OCI-LY1 (cell line): ENCODE data around the gene CPAMD8.

Experiments
- H2AFZ ChIP-seq: fragments of 200-600 bp; sonication (generic), shearing (Covaris generic); 2 replicates; pipeline ENCODE4 v1.6.0; 2014; ENCODE audit warnings: antibody characterized with exemption, mild to moderate bottlenecking, low read length
- H3F3A ChIP-seq: fragments of 200-600 bp; sonication (generic), shearing (Covaris generic); 2 replicates; pipeline ENCODE4 v1.6.0; 2014; ENCODE audit warnings: mild to moderate bottlenecking, antibody characterized with exemption, low read length, moderate library complexity; ENCODE audit not compliant: insufficient read depth
- H3K27ac ChIP-seq: fragments of 200-600 bp; sonication (generic); 2 replicates; pipeline ENCODE4 v1.5.1; 2014; ENCODE audit warnings: low read length, mixed run types, mild to moderate bottlenecking, low read depth; ENCODE audit not compliant: poor library complexity, severe bottlenecking
- H3K27me3 ChIP-seq: fragments of 200-600 bp; sonication (generic); 2 replicates; pipeline ENCODE4 v1.6.0; 2014; ENCODE audit warnings: antibody characterized with exemption, mild to moderate bottlenecking, low read length, moderate library complexity; ENCODE audit not compliant: insufficient read depth
- H3K36me3 ChIP-seq: fragments of 200-600 bp; sonication (generic); 2 replicates; pipeline ENCODE4 v1.6.1; 2014; ENCODE audit warnings: mild to moderate bottlenecking, antibody characterized with exemption, low read length, moderate library complexity, mixed read lengths; ENCODE audit not compliant: insufficient read depth
- H3K4me1 ChIP-seq: fragments of 200-600 bp; sonication (generic); 2 replicates; pipeline ENCODE4 v1.5.1; 2014; ENCODE audit warnings: mild to moderate bottlenecking, low read length, moderate library complexity; ENCODE audit not compliant: insufficient read depth, severe bottlenecking
- H3K4me2 ChIP-seq: fragments of 200-600 bp; sonication (generic), shearing (Covaris generic); 2 replicates; pipeline ENCODE4 v1.6.1; 2014; ENCODE audit warnings: low read length
- H3K4me3 ChIP-seq: fragments of 200-600 bp; sonication (generic); 2 replicates; pipeline ENCODE4 v1.5.1; 2014; ENCODE audit warnings: low read length, low read depth, mild to moderate bottlenecking, mixed read lengths; ENCODE audit not compliant: poor library complexity, severe bottlenecking
- H3K79me2 ChIP-seq: fragments of 200-600 bp; shearing (Covaris generic); 2 replicates; pipeline ENCODE4 v1.6.1; 2016; ENCODE audit warnings: mixed run types, low read length, mixed read lengths; ENCODE audit not compliant: insufficient read depth
- H3K9ac ChIP-seq: fragments of 200-600 bp; sonication (generic), shearing (Covaris generic); 2 replicates; pipeline ENCODE4 v1.6.1; 2014; ENCODE audit warnings: mild to moderate bottlenecking, low read length, mixed read lengths
- H3K9me2 ChIP-seq: fragments of 200-600 bp; sonication (generic), shearing (Covaris generic); 2 replicates; pipeline ENCODE4 v1.6.1; 2014; ENCODE audit warnings: low read depth, mild to moderate bottlenecking, low read length, mixed read lengths
- H3K9me3 ChIP-seq: fragments of 200-600 bp; shearing (Covaris generic); 2 replicates; pipeline ENCODE4 v1.6.1; 2014; ENCODE audit warnings: low read length, mixed read lengths
- H4K20me1 ChIP-seq: fragments of 200-600 bp; sonication (generic), shearing (Covaris generic); 2 replicates; pipeline ENCODE4 v1.6.0; 2016; ENCODE audit warnings: mild to moderate bottlenecking, low read length; ENCODE audit not compliant: insufficient read depth
- EZH2 ChIP-seq: fragments of 200-600 bp; sonication (generic), shearing (Covaris generic); IDR thresholded peaks from 2 replicates; pipeline ENCODE4 v1.8.0; 2017; ENCODE audit warnings: borderline replicate concordance, mixed run types, mild to moderate bottlenecking, antibody characterized with exemption, low read length, moderate library complexity, mixed read lengths
- TF ChIP-seq, protein P1 (sequence below): fragments of 200-600 bp; sonication (generic), shearing (Covaris generic); IDR thresholded peaks from 2 replicates; pipeline ENCODE4 v1.5.1; 2017; ENCODE audit warnings: mild to moderate bottlenecking, antibody characterized with exemption, low read length, moderate library complexity, mixed read lengths

CPAMD8 gene

DNA sequence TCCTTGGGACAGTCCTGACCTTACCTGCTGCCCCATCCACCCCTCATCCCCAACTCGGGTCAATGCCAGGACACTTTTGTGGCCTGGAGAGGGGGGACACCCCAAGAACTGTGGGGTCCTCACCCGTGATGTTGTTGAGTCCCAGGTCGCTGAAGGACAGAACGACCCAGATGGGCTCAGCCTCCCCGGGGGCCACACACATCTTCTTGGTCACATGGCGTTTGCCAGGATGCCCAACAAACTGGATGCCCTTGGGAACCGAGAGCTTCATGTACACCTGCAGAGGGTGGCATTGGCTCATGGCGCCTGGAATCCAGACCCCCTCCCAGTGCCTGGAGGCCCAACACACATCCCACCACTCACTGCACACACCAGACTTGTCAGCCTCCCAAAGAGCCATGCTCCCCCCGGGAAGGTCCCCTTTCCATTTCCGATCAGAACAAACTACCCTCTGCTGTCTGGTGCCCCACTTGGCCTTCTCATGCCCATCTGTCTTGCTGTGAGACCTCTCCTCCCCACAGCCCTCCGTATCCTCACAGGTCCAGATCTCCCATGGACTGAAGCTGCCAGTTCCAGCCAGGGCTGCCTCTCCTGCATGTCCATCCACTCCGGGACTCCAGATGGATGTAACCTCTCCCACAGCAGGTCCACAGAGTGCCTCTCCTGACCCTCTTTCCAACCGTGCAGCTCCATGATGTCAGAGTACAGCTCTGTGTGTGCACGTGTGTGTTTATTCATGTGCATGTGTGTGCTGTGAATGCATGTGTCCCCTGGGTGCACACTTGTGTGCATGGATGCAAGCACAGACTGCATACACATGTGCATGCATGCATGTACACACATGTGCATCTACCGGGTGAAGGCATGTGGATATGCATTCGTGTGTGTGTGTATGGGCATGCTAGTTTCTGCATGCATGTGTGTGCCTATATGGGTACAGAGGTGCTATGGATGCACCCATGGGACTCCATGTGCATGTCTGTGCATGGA is 79.4 kb downstream of the CPAMD8 start:
- no peak overlapping the region for H3K27ac ChIP-seq
- H3K9me2 ChIP-seq: no peaks in the 10 kb centered on the region

DNA sequence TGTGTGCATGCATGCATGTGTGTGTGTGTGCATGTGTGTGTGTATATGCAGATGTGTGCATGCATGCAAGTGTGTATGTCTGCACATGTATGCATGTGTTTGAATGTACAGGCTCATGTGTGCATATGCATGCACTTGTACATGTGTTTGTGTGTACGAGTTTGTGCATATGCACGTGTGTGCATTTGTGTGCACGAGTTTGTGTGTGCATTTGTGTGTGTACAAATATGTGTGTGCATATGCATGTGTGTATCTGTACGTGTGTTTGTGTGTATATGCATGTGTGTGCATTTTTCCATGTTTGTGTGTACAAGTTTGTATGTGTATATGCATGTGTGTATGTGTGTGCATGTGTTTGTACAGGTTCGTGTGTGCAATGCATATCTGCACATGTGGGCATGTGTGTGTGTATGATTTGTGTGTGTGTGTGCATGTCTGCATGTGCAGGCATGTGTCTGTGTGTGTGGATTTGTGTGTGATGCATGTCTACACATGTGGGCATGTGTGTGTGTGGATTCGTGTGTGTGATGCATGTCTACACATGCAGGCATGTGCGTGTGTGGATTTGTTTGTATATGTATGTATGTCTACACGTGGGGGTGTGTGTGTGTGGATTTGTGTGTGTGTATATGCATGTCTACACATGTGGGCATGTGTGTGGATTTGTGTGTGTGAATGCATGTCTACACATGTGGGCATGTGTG is 80.7 kb downstream of the CPAMD8 start:
- no peak overlapping the region for H3K27ac ChIP-seq
- no peaks in the 10 kb centered on the region for H3K36me3 ChIP-seq
- H2AFZ ChIP-seq: no peak overlapping the region
- H3K9ac ChIP-seq: no peak overlapping the region
- H3K9me3 ChIP-seq: no peaks in the 10 kb centered on the region
- H3F3A ChIP-seq: no peaks in the 10 kb centered on the region
- H3K4me3 ChIP-seq: no peak overlapping the region
- no peaks in the 10 kb centered on the region for H3K9me2 ChIP-seq
- TF ChIP-seq, protein P1, sequence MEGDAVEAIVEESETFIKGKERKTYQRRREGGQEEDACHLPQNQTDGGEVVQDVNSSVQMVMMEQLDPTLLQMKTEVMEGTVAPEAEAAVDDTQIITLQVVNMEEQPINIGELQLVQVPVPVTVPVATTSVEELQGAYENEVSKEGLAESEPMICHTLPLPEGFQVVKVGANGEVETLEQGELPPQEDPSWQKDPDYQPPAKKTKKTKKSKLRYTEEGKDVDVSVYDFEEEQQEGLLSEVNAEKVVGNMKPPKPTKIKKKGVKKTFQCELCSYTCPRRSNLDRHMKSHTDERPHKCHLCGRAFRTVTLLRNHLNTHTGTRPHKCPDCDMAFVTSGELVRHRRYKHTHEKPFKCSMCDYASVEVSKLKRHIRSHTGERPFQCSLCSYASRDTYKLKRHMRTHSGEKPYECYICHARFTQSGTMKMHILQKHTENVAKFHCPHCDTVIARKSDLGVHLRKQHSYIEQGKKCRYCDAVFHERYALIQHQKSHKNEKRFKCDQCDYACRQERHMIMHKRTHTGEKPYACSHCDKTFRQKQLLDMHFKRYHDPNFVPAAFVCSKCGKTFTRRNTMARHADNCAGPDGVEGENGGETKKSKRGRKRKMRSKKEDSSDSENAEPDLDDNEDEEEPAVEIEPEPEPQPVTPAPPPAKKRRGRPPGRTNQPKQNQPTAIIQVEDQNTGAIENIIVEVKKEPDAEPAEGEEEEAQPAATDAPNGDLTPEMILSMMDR: no peak
- TF ChIP-seq EZH2: no peak
- no peak overlapping the region for H3K4me2 ChIP-seq
- no peaks in the 10 kb centered on the region for H4K20me1 ChIP-seq
- no peaks in the 10 kb centered on the region for H3K4me1 ChIP-seq
- H3K79me2 ChIP-seq: no peaks in the 10 kb centered on the region
- H3K27me3 ChIP-seq: no peaks in the 10 kb centered on the region; the same call in 1 of the 2 replicates

More for the DNA sequence above, 79.4 kb downstream of the CPAMD8 start:
- no peak for TF ChIP-seq EZH2
- TF ChIP-seq, protein P1: no peak
- H3K27me3 ChIP-seq: no peaks in the 10 kb centered on the region; the same call in 1 of the 2 replicates
- no peaks in the 10 kb centered on the region for H4K20me1 ChIP-seq
- no peak overlapping the region for H3K4me2 ChIP-seq
- no peaks in the 10 kb centered on the region for H3K9me3 ChIP-seq
- no peaks in the 10 kb centered on the region for H3K79me2 ChIP-seq
- no peaks in the 10 kb centered on the region for H3K36me3 ChIP-seq
- no peaks in the 10 kb centered on the region for H3K4me1 ChIP-seq
- no peak overlapping the region for H2AFZ ChIP-seq
- H3F3A ChIP-seq: no peaks in the 10 kb centered on the region
- H3K9ac ChIP-seq: no peak overlapping the region
- no peak overlapping the region for H3K4me3 ChIP-seq

DNA sequence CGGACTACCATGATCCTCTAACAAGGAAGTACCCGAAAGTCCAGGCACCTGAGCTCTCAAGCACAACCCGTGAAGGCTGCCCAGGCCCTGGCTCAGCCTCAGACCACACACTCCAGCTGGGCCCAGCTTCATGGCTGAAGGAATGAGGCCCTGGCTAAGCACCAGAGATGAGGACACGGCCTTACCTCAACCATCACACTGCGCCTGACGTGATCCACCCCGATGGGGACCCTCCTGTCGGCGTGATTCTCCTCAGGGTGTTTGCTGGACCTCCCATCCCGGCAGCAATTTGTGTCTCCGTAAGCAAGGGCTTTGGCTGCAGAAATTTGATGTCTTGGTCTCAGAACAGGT is 81.3 kb downstream of the CPAMD8 start:
- no peaks in the 10 kb centered on the region for H3K79me2 ChIP-seq
- no peaks in the 10 kb centered on the region for H3K9me3 ChIP-seq
- H3K9ac ChIP-seq: no peak overlapping the region
- H3K4me2 ChIP-seq: no peak overlapping the region
- H3F3A ChIP-seq: no peaks in the 10 kb centered on the region
- no peaks in the 10 kb centered on the region for H4K20me1 ChIP-seq
- H3K4me3 ChIP-seq: no peak overlapping the region
- H3K27me3 ChIP-seq: no peaks in the 10 kb centered on the region; the same call in 1 of the 2 replicates
- H2AFZ ChIP-seq: no peak overlapping the region
- no peaks in the 10 kb centered on the region for H3K9me2 ChIP-seq
- H3K36me3 ChIP-seq: no peaks in the 10 kb centered on the region
- no peak overlapping the region for H3K27ac ChIP-seq
- TF ChIP-seq, protein P1: no peak
- no peak for TF ChIP-seq EZH2
- no peaks in the 10 kb centered on the region for H3K4me1 ChIP-seq
